ENCODE data around the gene SNX7.

- no peak for TF ChIP-seq CTCF (IDR thresholded peaks at IDR 0.05)
- no peak for TF ChIP-seq POLR2A (IDR thresholded peaks at IDR 0.05)
Observed at GRCh38 chr1:98688110-98688739, 26.7 kb downstream of the SNX7 start.
